HG02642 (cell line): ENCODE results near the gene METTL27.
"Not testable (repeated sequence)": the region's sequence is repeated elsewhere in the genome, so short reads cannot be mapped to it uniquely, and the experiment has no call there.

Experiments used
- ATAC-seq: cut with Tn5 transposase; IDR thresholded peaks from one replicate; pipeline ENCODE4 v1.9.1; 2021; ENCODE audit warnings: mild to moderate bottlenecking; ENCODE audit not compliant: unreplicated experiment, poor library complexity

Gene METTL27

GRCh38 chr7:73842067-73842976 lies at the start of gene METTL27:
Gene METTL27 (minus strand): TSS chr7:73842516. CDS start chr7:73842140, 376 bp downstream.
- peak; percentile 95 for ATAC-seq

GRCh38 chr7:73891178-73891885 lies 49.0 kb upstream of the METTL27 start:
- no peak for ATAC-seq

DNA sequence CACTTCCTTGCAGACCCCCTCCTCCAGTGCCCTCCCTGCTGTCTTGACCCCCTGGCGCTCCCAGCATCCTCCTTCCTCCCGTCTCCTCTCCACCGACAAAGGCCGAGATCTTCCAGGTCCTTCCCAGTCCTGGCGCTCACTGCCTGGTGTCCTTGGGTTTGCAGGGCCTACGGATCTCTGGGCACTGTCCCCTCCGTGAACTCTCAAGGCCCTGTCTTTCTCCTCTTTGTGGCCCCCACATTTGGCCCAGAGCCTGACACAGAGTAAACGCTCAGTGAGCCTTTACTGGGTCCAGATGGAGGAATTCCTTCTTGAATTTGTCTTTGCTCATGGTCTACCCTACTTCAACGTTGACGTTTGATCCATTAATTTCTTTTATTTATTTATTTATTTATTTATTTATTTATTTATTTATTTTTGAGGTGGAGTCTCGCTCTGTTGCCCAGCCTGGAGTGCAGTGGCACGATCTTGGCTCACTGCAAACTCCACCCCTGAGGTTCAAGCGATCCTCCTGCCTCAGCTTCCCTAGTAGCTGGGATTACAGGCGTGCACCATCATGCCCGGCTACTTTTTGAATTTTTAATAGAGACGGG lies 48.3 kb upstream of the METTL27 start:
- no peak for ATAC-seq

- no peak for ATAC-seq
Observed at GRCh38 chr7:73888959-73889358, 46.6 kb upstream of the METTL27 start.

DNA sequence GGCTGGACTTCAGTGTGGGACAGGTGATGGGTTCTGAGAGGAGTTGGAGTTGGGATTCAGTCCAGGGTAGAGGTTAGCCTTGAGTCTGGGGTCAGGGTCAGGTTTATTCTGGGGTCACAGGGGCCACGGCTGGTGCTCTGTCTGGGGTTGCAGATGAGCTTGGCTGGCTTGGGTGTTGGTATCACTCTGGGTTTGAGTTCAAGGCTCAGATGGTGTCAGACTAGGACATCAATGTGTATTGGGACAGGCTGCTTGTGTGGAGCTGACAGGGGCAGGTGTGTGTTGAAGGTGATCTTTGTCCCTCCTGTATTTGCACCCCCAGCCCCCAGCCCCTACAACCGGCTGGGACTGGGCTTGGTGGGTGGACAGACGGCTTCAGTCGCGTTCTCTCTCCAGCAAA lies 45.4 kb upstream of the METTL27 start:
- no peak for ATAC-seq

DNA sequence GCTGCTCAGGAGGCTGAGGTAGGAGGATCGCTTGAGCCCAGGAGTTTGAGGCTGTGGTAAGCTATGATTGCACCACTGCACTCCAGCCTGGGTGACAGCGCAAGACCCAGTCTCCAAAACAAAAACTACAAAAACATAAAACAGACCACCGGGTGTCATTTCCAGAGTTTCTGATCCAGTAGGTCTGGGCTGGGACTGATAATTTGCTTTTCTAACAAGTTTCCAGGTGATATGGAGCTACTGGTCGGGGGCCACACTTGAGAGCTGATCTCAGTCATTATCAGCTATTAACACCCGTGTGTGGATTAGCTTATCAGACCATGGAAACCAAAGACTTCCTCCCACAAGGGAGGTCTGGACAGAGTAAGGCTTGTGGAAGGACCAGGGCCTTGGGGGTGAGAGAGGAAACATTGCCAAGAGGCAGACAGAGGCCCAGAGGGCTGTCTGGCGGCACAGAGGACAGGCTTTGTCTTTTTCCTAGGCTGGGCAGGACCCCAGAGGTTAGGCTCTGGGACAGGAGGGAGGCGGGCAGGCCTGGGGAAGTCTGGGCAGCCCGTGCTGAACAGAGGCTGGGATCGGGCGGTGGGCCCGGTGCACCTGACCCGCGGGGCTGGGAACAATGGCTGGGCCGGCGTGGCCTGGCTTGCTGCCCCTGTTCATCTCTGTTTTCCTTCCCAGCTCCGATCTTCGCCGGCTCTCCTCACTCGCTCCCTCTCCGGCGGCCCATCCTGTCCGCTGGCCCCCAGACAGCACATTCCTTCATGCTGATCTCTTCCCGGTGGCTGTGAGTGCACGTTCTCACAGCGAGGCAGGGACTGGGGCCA lies 43.9 kb upstream of the METTL27 start:
- ATAC-seq, result no peak

- ATAC-seq, result no peak
Observed at GRCh38 chr7:73885433-73885974, 43.2 kb upstream of the METTL27 start.

- ATAC-seq, result not testable (repeated sequence)
Observed at GRCh38 chr7:73884867-73885422, 42.6 kb upstream of the METTL27 start.

DNA sequence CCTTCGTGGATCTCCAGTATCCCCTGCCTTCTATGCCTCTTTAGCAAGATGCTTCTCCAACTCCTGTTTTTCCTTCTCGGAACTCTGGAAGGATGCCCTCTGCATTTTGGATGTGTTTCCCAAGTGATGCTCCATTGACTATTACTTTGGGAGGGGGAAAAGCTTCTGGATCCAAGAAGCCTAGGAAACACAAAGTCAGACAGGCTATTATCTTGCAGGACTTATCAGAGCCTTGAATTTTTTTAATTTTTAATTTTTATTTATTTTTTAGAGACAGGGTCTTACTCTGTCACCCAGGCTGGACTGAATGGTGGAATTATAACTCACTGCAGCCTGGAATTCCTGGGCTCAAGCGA lies 39.7 kb upstream of the METTL27 start:
- ATAC-seq, result no peak

DNA sequence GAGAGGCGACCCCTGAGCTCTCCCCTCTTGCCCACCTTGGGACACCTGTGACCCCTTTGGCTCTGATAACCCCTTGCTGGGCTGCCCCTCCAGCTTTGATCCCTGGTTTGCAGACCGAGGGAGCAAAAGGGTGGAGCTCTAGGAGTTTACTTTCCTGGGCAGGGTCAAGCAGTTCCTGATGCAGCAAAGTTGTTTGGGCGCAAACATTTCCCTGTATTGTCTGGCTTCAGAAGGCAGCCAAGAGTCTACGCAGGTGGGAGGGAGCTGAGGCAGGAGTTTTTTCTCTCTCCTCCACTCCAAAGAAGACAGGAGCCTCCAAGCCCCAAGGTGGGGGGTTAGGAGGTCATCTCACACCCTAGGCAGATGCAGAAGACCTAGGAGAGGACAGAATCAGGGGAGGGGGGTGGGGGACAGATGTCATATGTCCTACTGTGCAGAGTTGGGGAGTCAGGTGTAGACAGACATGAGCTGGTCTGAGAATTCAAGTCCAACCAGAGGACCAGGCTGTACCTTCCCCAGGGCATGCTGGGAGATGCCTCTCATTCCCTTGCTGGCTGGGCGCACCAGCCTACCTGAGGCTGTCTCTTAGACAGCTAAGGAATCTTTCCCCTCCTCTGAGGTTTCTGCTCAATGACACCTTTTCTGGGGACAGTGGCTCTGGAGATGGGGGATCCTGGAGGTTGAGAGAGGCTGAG lies 39.2 kb upstream of the METTL27 start:
- no peak for ATAC-seq

DNA sequence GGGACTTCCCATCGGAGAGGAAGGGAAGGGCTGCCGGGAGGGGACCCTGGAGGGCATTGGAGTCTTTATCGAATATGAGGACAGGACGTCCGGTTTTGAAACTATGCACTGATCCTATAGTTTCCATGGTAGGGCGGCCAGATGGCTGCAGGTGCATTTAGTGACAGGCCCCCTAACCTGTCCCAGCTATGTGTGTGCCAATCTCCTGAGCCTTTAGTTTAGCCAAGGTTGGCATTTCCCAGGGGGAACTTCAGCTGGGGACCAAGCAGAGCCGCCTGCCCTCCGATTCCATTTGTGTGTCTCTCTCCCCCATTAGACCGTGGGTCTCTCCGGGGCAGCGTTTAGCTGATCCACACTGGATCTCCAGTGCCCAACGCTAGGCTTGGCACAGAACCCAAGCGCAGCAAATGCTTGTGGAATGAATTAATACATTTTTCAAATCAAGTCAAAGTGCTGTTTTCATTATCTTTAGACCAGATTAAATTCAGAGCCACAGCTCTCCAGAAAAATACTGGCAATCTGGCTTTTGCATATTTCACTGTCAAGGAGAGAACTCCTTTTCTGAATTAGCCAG lies 38.5 kb upstream of the METTL27 start:
- no peak for ATAC-seq

- ATAC-seq, result no peak
Observed at GRCh38 chr7:73879977-73880681, 37.8 kb upstream of the METTL27 start.

- no peak for ATAC-seq
Observed at GRCh38 chr7:73876973-73877372, 34.7 kb upstream of the METTL27 start.

DNA sequence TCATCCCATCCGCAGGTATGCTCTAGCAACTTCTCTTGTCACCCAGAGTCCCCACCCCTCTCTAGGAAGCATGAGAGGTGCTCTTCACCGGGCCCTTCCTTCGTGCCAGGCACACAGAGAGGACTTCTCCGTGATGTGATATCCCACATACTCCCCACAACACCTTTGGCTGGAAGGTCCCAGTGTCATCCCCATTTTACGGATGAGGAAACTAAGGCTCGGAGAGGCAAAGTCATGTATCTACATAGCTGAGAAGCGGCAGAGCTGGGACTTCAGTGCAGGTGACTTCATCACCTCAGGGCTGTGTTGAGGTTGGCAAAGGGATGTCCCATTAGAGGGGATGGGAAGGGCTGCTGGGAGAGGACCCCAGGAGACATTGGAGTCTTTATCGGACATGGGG lies 34.0 kb upstream of the METTL27 start:
- no peak for ATAC-seq

DNA sequence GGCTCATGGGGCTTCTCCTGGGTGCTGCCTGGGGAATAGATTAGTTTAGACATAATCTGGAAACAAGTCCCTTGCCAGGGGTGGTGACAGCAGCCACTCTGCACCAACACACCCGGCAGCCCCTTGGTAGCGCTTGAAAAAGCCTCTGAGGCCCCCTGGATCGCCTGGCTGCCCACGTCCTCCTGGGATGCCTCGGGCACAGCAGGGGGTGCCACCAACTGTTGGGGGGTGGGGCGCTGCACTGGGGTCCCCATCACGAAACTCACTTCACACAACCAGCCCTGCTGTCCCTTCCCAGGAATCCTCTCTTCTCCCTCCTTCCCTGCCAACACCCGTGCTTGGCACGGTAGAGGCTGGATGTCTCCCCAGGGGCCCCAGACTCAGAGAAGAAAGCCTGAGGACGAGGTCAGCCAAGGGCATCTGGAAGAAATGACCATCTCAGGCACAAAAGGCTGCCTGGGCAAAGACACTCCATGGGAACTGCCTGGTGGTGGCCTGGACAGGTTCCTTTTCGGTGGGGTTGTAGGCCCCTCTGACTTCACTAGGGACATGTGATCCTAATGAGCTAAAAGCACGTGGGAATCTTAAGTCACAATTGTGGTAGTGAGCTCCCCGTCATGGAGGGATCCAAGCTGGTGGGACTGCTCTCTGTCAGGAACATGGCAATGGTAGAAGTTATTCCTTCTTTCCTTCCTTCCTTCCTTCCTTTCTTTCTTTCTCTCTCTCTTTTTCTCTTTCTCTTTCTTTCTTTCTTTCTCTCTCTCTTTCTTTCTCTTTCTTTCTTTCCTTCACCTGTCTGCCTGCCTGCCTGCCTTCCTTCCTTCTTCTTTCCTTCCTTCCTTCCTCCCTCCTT lies 30.0 kb upstream of the METTL27 start:
- no peak for ATAC-seq

DNA sequence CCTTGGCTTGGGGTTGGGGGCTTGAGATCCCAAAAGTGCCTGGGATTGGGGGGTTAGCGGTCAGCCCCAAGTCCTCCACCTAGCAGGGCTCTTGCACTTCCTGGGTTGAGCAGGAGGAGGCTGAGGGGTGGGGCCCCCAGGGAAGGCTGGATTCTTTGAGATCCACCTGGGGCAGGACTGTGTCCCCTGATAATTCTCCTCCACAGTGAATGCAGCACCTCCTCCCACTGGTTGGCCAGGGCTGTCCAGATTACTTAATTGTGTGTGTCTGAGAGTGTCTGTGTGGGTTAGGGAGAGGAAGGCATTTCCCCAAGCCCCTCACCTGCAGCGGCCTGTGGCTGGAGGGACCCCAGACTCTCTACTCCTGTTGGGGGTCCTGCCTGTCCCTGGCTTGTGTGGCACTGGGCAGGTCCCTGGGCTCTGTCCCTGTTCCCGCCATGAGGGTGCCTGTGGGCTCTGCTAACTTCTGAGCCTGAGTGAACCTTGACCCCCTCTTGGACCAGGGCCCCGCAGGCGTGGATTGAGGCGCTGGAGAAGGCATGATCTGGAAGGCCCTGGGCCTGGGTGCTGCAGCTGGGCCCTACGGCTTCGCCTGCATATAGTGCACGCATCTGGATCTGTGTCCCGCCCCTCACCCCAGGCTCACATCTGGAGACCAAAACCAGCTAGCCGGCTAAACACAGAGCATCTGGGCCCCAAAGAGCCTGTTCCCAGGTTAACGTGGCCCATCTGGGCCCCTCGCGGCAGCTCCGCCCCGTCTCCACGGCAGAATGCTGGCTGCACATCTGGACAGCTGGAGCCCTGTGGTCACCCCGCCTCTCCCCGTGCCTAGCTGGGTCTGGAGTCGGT lies 29.1 kb upstream of the METTL27 start:
- ATAC-seq, result no peak
